Neural crest cell (in vitro differentiated cells): ENCODE data around the gene GDA. TPM values are rescaled to one million over a fixed set of nuclear protein-coding genes. Genes with fewer than 3 reads are reported as not detected.

Experiments
- DNase-seq: peaks from one replicate; pipeline ENCODE4 v3.0.0; 2021; ENCODE audit warnings: low read depth, mixed read lengths, low spot score
- H3K27ac Mint-ChIP-seq: one replicate; pipeline ENCODE4 v1.8.0; 2021; ENCODE audit warnings: mild to moderate bottlenecking, mixed read lengths; ENCODE audit not compliant: unreplicated experiment
- H3K27me3 Mint-ChIP-seq: 2 replicates; pipeline ENCODE4 v1.8.0; 2021; ENCODE audit warnings: low read depth, mild to moderate bottlenecking, mixed read lengths
- H3K36me3 Mint-ChIP-seq: 2 replicates; pipeline ENCODE4 v1.8.0; 2021; ENCODE audit warnings: low read depth, mild to moderate bottlenecking, mixed read lengths
- H3K4me1 Mint-ChIP-seq: 2 replicates; pipeline ENCODE4 v1.8.0; 2021; ENCODE audit warnings: mixed read lengths
- H3K4me3 Mint-ChIP-seq: one replicate; pipeline ENCODE4 v1.8.0; 2021; ENCODE audit warnings: mild to moderate bottlenecking, mixed read lengths
- H3K9me3 Mint-ChIP-seq: 2 replicates; pipeline ENCODE4 v1.8.0; 2021; ENCODE audit warnings: mixed read lengths
- CTCF ChIP-seq: fragments of 200-600 bp; sonication (generic); conservative IDR thresholded peaks from 2 replicates; pipeline ENCODE4 v1.5.0; 2021; ENCODE audit warnings: antibody characterized with exemption, mild to moderate bottlenecking
- total RNA-seq: library from RNA; stranded (reverse); gene quantifications from 2 replicates; pipeline ENCODE4 v1.2.1, GENCODE V29; 2021

GDA gene
- total RNA-seq, 1 donor from 2014 or later: 12.3 TPM

- no peak for TF ChIP-seq CTCF
- no peak for DNase-seq
- Mint-ChIP-seq H3K27me3 (no peaks in the 10 kb centered on the region), H3K4me3 (no peak overlapping the region), H3K9me3 (peaks cover 6% of the 10 kb centered on the region), H3K27ac (no peak overlapping the region), H3K36me3 (peaks cover 6% of the 10 kb centered on the region), H3K4me1 (no peaks in the 10 kb centered on the region)
These were observed 7.3 kb downstream of the GDA start for GRCh38 chr9:72156586-72156985.

- H3K4me1 Mint-ChIP-seq: no peaks in the 10 kb centered on the region
- H3K27ac Mint-ChIP-seq: no peak overlapping the region
- peaks cover 7% of the 10 kb centered on the region for H3K36me3 Mint-ChIP-seq
- no peak for DNase-seq
- TF ChIP-seq CTCF: no peak
- H3K27me3 Mint-ChIP-seq: no peaks in the 10 kb centered on the region
- peaks cover 7% of the 10 kb centered on the region for H3K9me3 Mint-ChIP-seq
- H3K4me3 Mint-ChIP-seq: no peak overlapping the region
These were observed 9.4 kb downstream of the GDA start for GRCh38 chr9:72158680-72159079.

- Mint-ChIP-seq H3K4me3 (no peak overlapping the region), H3K27ac (no peak overlapping the region), H3K27me3 (no peaks in the 10 kb centered on the region), H3K36me3 (peaks cover 10% of the 10 kb centered on the region), H3K9me3 (peaks cover 7% of the 10 kb centered on the region), H3K4me1 (no peaks in the 10 kb centered on the region)
- DNase-seq: no peak
- no peak for TF ChIP-seq CTCF
These were observed 11.3 kb downstream of the GDA start for GRCh38 chr9:72160446-72161123.

GRCh38 chr9:72165326-72165725 is 16.1 kb downstream of the GDA start:
- no peak for DNase-seq
- H3K9me3 Mint-ChIP-seq: peaks cover 10% of the 10 kb centered on the region
- H3K4me3 Mint-ChIP-seq: no peak overlapping the region
- H3K36me3 Mint-ChIP-seq: peaks cover 14% of the 10 kb centered on the region
- H3K27ac Mint-ChIP-seq: no peak overlapping the region
- no peak for TF ChIP-seq CTCF
- no peaks in the 10 kb centered on the region for H3K27me3 Mint-ChIP-seq
- peaks cover 3% of the 10 kb centered on the region for H3K4me1 Mint-ChIP-seq

GRCh38 chr9:72165821-72166547 is 16.7 kb downstream of the GDA start:
- H3K4me3 Mint-ChIP-seq: no peak overlapping the region
- TF ChIP-seq CTCF: no peak
- H3K4me1 Mint-ChIP-seq: peaks cover 3% of the 10 kb centered on the region
- H3K9me3 Mint-ChIP-seq: peaks cover 10% of the 10 kb centered on the region
- H3K27ac Mint-ChIP-seq: no peak overlapping the region
- H3K36me3 Mint-ChIP-seq: peaks cover 13% of the 10 kb centered on the region
- no peaks in the 10 kb centered on the region for H3K27me3 Mint-ChIP-seq
- DNase-seq: no peak
